ENCODE measurements around the gene FLOT1. TPM values are rescaled to one million over a fixed set of nuclear protein-coding genes. Genes with fewer than 3 reads are reported as not detected.
"Not testable (repeated sequence)": the region's sequence is repeated elsewhere in the genome, so short reads cannot be mapped to it uniquely, and the experiment has no call there.

FLOT1 gene
- total and polyA plus RNA-seq, 4 donors = 153 to 222 (median 192) TPM

GRCh38 chr6:30763618-30764489 is 21.4 kb upstream of the FLOT1 start:
- ATAC-seq (ENCODE audit: low FRiP score) (no peak), DNase-seq (no peak)
- intact Hi-C loops (cut with DNase I) = no loop called here
- peaks cover 0 to 1% of the 10 kb centered on the region in 2 donors for H3K4me1 ChIP-seq (ENCODE audit: control insufficient read depth in 1 of 2, insufficient read depth in 2 of 2, low read length in 2 of 2)
- H3K9me3 ChIP-seq (ENCODE audit: control insufficient read depth, low read length) = no peaks in the 10 kb centered on the region
- no peak overlapping the region for H3K4me3 ChIP-seq (ENCODE audit: low read length in 2 of 2)
- 52 to 55% methylated on average over 8 of the region's 8 CpGs for WGBS, 2 donors
- H3K27me3 ChIP-seq (ENCODE audit: control insufficient read depth in 1 of 2, insufficient read depth in 2 of 2, low read length in 1 of 2) = no peaks in the 10 kb centered on the region
- H3K36me3 ChIP-seq (ENCODE audit: control insufficient read depth in 1 of 2, insufficient read depth in 2 of 2, low read length in 1 of 2) = no peaks in the 10 kb centered on the region
- no peak overlapping the region for H3K27ac ChIP-seq (ENCODE audit: low read depth in 1 of 2, low read length in 2 of 2)

GRCh38 chr6:30763155-30763617 is 20.7 kb upstream of the FLOT1 start:
- ATAC-seq (ENCODE audit: low FRiP score) (no peak), DNase-seq (no peak)
- peaks cover 0 to 2% of the 10 kb centered on the region in 2 donors for H3K4me1 ChIP-seq (ENCODE audit: control insufficient read depth in 1 of 2, insufficient read depth in 2 of 2, low read length in 2 of 2)
- H3K9me3 ChIP-seq (ENCODE audit: control insufficient read depth, low read length) = no peaks in the 10 kb centered on the region
- 95% methylated on average over 1 of the region's 1 CpG for WGBS, 2 donors
- H3K36me3 ChIP-seq (ENCODE audit: control insufficient read depth in 1 of 2, insufficient read depth in 2 of 2, low read length in 1 of 2) = no peaks in the 10 kb centered on the region
- no peak overlapping the region for H3K27ac ChIP-seq (ENCODE audit: low read depth in 1 of 2, low read length in 2 of 2)
- no peak overlapping the region for H3K4me3 ChIP-seq (ENCODE audit: low read length in 2 of 2)
- intact Hi-C loops (cut with DNase I) = no loop called here
- H3K27me3 ChIP-seq (ENCODE audit: control insufficient read depth in 1 of 2, insufficient read depth in 2 of 2, low read length in 1 of 2) = no peaks in the 10 kb centered on the region

GRCh38 chr6:30761791-30762429 is 19.4 kb upstream of the FLOT1 start:
- H3K27ac ChIP-seq (ENCODE audit: low read depth in 1 of 2, low read length in 2 of 2) = no peak overlapping the region
- H3K4me1 ChIP-seq (ENCODE audit: control insufficient read depth in 1 of 2, insufficient read depth in 2 of 2, low read length in 2 of 2) = peaks cover 0 to 2% of the 10 kb centered on the region in 2 donors
- no peak for DNase-seq
- no peak overlapping the region for H3K4me3 ChIP-seq (ENCODE audit: low read length in 2 of 2)
- no peaks in the 10 kb centered on the region for H3K27me3 ChIP-seq (ENCODE audit: control insufficient read depth in 1 of 2, insufficient read depth in 2 of 2, low read length in 1 of 2)
- ATAC-seq (ENCODE audit: low FRiP score) = no peak
- no peaks in the 10 kb centered on the region for H3K9me3 ChIP-seq (ENCODE audit: control insufficient read depth, low read length)
- WGBS, 2 donors = 94 to 95% methylated on average over 4 of the region's 4 CpGs
- H3K36me3 ChIP-seq (ENCODE audit: control insufficient read depth in 1 of 2, insufficient read depth in 2 of 2, low read length in 1 of 2) = no peaks in the 10 kb centered on the region
- intact Hi-C loops (cut with DNase I) = no loop called here

GRCh38 chr6:30760549-30760948 is 18.1 kb upstream of the FLOT1 start:
- DNase-seq (no peak), ATAC-seq (ENCODE audit: low FRiP score) (no peak)
- Histone ChIP-seq H3K36me3 (ENCODE audit: control insufficient read depth in 1 of 2, insufficient read depth in 2 of 2, low read length in 1 of 2) (no peaks in the 10 kb centered on the region), H3K4me1 (ENCODE audit: control insufficient read depth in 1 of 2, insufficient read depth in 2 of 2, low read length in 2 of 2) (peaks cover 0 to 2% of the 10 kb centered on the region in 2 donors), H3K9me3 (ENCODE audit: control insufficient read depth, low read length) (no peaks in the 10 kb centered on the region), H3K4me3 (ENCODE audit: low read length in 2 of 2) (no peak overlapping the region), H3K27me3 (ENCODE audit: control insufficient read depth in 1 of 2, insufficient read depth in 2 of 2, low read length in 1 of 2) (no peaks in the 10 kb centered on the region), H3K27ac (ENCODE audit: low read depth in 1 of 2, low read length in 2 of 2) (no peak overlapping the region)
- intact Hi-C loops (cut with DNase I) = no loop called here
- 49 to 52% methylated on average over 8 of the region's 8 CpGs for WGBS, 2 donors

- Histone ChIP-seq H3K27me3 (ENCODE audit: control insufficient read depth in 1 of 2, insufficient read depth in 2 of 2, low read length in 1 of 2) (no peaks in the 10 kb centered on the region), H3K9me3 (ENCODE audit: control insufficient read depth, low read length) (no peaks in the 10 kb centered on the region), H3K4me1 (ENCODE audit: control insufficient read depth in 1 of 2, insufficient read depth in 2 of 2, low read length in 2 of 2) (peaks cover 0 to 2% of the 10 kb centered on the region in 2 donors), H3K36me3 (ENCODE audit: control insufficient read depth in 1 of 2, insufficient read depth in 2 of 2, low read length in 1 of 2) (no peaks in the 10 kb centered on the region), H3K27ac (ENCODE audit: low read depth in 1 of 2, low read length in 2 of 2) (peak overlapping the region in 1 of 2 donors; percentile 87), H3K4me3 (ENCODE audit: low read length in 2 of 2) (no peak overlapping the region)
- DNase-seq (peak in 1 of 2 donors; percentile 84), ATAC-seq (ENCODE audit: low FRiP score) (no peak)
- intact Hi-C loops (cut with DNase I) = no loop called here
- WGBS, 2 donors = 66 to 68% methylated on average over 10 of the region's 10 CpGs
Observed at GRCh38 chr6:30759575-30760239, 17.2 kb upstream of the FLOT1 start.

DNA sequence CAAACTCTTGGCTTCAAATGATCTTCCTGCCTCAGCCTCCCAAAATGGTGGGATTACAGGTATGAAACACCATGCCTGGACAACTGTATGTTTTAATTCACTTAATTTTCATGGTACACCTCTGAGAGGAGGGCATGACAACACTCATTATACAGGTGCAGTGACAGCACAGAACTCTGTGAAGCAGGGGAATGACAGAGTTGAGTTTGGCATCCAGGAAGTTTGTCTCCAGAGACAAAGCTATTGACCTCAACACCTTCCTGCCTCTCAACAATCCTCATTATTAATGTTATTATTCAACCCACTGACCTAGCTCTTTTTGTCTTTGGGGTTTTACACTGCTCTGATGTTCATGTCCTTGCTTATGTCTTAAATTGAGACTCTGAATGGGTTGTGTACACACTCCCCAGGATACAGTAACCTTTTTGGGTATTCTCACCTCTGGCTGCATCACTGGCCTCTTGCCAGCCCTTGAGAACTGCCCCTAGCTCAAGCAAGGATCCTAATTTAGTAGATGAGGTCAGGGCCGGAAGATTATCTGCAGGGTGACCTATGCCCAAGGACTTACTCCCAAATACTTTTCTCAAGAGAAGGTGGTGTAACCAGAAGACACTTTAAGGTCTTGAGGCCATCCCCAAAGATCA is 14.9 kb upstream of the FLOT1 start:
- WGBS, 2 donors = 92% methylated on average over 1 of the region's 1 CpG
- no peaks in the 10 kb centered on the region for H3K9me3 ChIP-seq (ENCODE audit: control insufficient read depth, low read length)
- H3K36me3 ChIP-seq (ENCODE audit: control insufficient read depth in 1 of 2, insufficient read depth in 2 of 2, low read length in 1 of 2) = no peaks in the 10 kb centered on the region
- H3K27me3 ChIP-seq (ENCODE audit: control insufficient read depth in 1 of 2, insufficient read depth in 2 of 2, low read length in 1 of 2) = no peaks in the 10 kb centered on the region
- no peak overlapping the region for H3K4me3 ChIP-seq (ENCODE audit: low read length in 2 of 2)
- intact Hi-C loops (cut with DNase I) = no loop called here
- H3K27ac ChIP-seq (ENCODE audit: low read depth in 1 of 2, low read length in 2 of 2) = no peak overlapping the region
- peaks cover 0 to 2% of the 10 kb centered on the region in 2 donors for H3K4me1 ChIP-seq (ENCODE audit: control insufficient read depth in 1 of 2, insufficient read depth in 2 of 2, low read length in 2 of 2)
- DNase-seq (no peak), ATAC-seq (ENCODE audit: low FRiP score) (no peak)

- H3K27me3 ChIP-seq (ENCODE audit: control insufficient read depth in 1 of 2, insufficient read depth in 2 of 2, low read length in 1 of 2); H3K4me3 ChIP-seq (ENCODE audit: low read length in 2 of 2); intact Hi-C loops (cut with DNase I); H3K4me1 ChIP-seq (ENCODE audit: control insufficient read depth in 1 of 2, insufficient read depth in 2 of 2, low read length in 2 of 2); ATAC-seq (ENCODE audit: low FRiP score); H3K36me3 ChIP-seq (ENCODE audit: control insufficient read depth in 1 of 2, insufficient read depth in 2 of 2, low read length in 1 of 2); H3K27ac ChIP-seq (ENCODE audit: low read depth in 1 of 2, low read length in 2 of 2); H3K9me3 ChIP-seq (ENCODE audit: control insufficient read depth, low read length); DNase-seq: not testable (repeated sequence)
- WGBS, 2 donors = 94 to 96% methylated on average over 7 of the region's 7 CpGs
Observed at GRCh38 chr6:30756405-30757003, 14.0 kb upstream of the FLOT1 start.

DNA sequence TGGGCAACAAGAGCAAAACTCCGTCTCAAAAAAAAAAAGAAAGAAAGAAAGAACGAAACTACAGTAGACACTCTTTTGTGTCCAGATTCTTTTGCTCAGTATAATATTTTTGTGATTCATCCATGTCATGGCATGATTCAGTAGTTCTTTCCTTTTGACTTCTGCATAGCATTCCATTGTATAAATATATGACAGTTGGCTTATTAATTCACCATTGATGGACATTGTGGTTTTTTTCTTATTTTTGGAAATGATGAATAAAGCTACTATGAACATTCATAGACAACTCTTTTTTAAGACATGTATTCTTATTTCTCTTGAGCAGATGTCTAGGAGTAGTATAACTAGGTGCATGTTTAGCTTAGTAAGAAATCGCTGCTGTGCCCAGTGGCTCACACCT is 12.1 kb upstream of the FLOT1 start:
- Histone ChIP-seq H3K27ac (ENCODE audit: low read depth in 1 of 2, low read length in 2 of 2) (no peak overlapping the region), H3K4me1 (ENCODE audit: control insufficient read depth in 1 of 2, insufficient read depth in 2 of 2, low read length in 2 of 2) (peaks cover 0 to 2% of the 10 kb centered on the region in 2 donors)

More for the DNA sequence above, 12.1 kb upstream of the FLOT1 start:
- no peaks in the 10 kb centered on the region for H3K27me3 ChIP-seq (ENCODE audit: control insufficient read depth in 1 of 2, insufficient read depth in 2 of 2, low read length in 1 of 2)
- H3K4me3 ChIP-seq (ENCODE audit: low read length in 2 of 2) = no peak overlapping the region
- DNase-seq (no peak), ATAC-seq (ENCODE audit: low FRiP score) (no peak)
- intact Hi-C loops (cut with DNase I) = no loop called here
- no peaks in the 10 kb centered on the region for H3K9me3 ChIP-seq (ENCODE audit: control insufficient read depth, low read length)
- H3K36me3 ChIP-seq (ENCODE audit: control insufficient read depth in 1 of 2, insufficient read depth in 2 of 2, low read length in 1 of 2) = no peaks in the 10 kb centered on the region
- WGBS, 2 donors = 80 to 91% methylated on average over 3 of the region's 3 CpGs
